GM21528 (cell line): ENCODE results near the gene CORIN.
"Not testable (repeated sequence)": the region's sequence is repeated elsewhere in the genome, so short reads cannot be mapped to it uniquely, and the experiment has no call there.

Source experiments
- ATAC-seq: cut with Tn5 transposase; IDR thresholded peaks from one replicate; pipeline ENCODE4 v1.9.1; 2021; ENCODE audit warnings: mild to moderate bottlenecking, moderate library complexity; ENCODE audit not compliant: unreplicated experiment, low FRiP score

The CORIN gene

DNA sequence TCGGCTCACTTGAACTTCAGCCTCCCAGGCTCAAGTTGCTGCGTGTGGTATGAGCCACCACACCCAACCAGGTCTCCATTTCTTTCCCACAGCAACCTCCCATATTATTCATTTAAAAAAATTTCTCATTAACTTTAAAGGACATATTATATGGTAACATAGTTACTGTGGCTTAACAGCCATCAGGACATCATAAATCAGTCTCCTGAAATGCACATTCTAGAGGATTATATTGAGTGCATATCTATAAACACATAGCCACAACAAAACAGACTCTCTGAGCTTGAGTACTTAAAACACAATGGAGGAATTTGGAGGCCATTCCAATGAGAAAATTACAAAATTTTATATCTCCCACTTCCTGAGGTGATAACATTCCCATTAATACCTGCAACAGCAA, 61.5 kb downstream of the CORIN start:
- no peak for ATAC-seq

DNA sequence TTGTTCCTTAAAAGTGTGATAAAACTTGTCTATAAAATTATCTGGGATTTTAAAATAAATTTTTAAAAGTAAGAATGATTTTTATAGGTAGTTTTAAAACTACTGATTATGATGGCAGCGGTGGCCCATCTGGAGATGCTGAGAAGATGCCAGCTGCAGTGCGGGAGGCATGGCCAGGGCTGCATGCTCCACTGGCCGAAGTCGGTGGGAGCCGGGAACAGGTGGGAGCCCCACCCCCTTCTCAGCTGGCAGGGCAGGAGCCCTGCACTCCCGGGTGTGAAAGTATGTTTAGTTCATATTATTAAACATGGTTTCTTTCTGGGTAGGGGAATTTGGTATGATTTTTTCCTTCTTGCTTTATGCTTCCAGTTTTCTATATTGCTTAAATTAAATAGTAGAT, 63.8 kb downstream of the CORIN start:
- no peak for ATAC-seq

DNA sequence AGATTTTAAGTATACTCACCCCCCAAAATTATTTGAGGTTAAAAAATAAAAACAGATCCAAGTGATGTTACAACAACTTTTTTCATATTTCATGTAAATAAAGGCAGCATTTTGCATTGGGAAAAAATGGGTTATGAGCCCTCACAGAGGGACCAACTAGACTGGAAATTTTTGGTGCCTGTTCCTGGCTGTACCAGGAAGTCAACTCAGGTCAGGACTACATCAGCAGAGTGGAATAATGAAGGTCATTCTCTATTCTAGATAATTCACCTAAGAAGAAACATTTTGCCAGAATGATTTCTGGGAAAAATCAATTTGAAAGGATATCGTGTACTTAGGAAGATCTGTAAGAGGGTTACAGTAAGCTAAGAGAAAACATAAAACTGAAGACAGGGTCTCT, 66.8 kb downstream of the CORIN start:
- no peak for ATAC-seq

DNA sequence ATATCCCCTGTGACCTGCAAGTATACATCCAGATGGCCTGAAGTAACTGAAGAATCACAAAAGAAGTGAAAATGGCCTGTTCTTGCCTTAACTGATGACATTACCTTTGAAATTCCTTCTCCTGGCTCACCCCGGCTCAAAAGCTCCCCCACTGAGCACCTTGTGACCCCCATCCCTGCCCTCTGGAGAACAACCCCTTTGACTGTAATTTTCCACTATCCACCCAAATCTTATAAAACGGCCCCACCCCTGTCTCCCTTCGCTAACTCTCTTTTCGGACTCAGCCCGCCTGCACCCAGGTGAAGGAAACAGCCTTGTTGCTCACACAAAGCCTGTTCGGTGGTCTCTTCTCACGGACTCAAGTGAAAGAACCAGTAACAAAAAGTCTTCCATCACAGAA, 69.9 kb downstream of the CORIN start:
- not testable (repeated sequence) for ATAC-seq

DNA sequence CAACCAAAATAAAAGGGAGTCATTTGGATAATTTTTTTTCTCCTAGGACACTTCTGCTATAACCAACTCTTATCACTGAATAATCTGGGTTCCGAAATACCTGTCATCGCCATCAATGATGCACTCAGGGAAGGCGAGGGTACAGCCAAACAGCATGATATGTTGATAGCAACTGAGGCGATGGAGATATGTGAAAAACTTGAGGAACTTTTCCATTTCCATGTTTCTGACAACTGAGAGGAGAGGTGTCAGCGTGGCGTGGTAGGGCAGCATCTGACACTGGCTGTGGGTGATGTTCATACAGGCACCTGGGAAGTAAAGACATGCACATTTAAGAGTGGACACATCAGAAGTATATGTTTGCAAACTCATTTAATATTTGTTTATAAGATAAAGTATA, 74.6 kb downstream of the CORIN start:
- ATAC-seq = no peak

DNA sequence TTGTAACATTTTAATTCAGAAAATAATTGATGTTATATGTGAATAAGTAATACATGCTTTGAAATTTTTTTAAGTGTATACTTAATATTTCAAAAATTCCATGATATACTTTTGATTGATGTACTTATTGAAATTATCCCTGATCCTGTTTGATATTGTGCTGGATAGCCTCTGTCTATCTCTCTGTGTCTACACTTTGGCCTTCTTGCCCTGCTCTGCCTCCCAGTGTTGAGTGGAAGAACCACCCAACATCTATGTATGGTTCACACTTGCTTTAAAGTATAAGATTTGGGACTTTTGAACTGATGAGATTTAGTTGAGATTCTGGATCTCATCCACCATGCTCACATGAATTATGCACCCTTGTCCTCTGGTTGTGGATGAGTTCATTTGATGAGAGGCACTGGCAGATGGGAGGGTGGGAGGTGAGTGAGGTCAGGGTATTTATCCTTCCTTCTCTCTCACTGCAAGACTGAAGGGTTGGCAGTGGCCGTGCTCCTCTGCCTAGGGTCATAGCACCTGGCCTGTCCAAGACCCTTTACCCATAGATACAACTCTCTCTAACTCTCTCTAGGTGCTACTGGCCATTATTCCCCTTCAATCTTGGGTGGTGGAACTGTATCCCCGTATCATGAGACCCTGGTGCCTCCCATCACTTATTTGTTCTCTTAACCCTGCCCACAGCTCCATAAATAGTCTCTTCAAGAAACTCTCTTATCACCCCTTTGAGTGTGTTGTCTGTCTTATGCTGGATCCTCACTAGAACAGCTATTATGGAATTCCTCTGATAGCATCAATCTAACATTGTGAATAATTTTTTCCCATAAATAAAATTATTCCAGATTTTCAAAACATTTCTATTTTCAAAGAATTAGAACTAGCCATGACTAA, 75.2 kb downstream of the CORIN start:
- no peak for ATAC-seq

DNA sequence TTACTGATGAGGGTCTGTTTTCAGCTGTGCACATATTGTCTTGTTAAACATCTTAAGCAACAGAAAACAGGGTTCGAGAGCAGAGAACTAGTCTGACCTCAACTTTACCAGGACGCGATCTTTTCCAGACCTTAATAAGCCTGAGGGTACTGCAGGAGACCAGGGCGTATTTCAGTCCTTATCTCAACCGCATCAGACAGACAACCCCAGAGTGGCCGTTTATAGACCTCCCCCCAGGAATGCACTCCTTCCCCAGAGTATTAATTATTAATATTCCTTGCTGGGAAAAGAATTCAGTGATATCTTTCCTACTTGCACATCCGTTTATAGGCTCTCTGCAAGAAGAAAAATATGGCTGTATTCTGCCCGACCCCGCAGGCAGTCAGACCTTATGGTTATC, 84.6 kb downstream of the CORIN start:
- not testable (repeated sequence) for ATAC-seq

DNA sequence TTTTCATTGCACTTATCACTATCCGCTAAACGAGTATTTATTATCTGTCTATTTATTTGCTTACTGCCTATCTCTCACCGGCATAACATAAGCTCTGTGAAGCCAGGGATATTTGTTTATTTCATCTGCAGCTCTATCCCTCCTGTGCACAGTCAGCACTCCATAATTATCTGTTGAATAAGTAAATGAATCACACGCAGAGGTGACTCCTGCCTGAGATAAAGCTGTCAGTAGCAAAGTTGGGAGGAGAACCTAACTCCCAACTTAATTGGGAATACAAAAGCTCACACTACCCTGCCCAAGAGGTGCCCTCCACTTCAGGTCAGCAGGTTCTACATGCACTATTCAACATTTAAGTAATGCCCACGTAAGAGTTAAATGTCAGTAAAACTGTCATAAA, 85.7 kb downstream of the CORIN start:
- no peak for ATAC-seq

DNA sequence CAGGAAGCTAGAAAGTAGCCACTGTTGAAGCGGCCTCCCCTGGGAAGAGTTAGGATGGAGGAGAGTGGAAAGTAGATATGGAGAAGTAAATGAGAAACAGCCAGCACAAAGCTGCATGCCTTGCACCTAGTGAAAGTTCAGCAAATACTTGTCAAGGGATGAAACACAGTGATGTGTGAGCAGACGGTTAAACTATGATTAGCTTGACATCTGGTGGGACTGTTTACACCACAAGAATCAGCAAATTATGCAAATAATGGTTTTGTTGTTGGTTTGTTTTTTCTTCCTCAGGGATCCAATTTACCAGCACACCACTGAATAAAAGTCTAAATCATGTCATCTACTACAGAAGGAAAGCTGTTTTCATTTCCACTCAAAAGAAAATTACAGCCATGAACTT, 87.1 kb downstream of the CORIN start:
- ATAC-seq = no peak

DNA sequence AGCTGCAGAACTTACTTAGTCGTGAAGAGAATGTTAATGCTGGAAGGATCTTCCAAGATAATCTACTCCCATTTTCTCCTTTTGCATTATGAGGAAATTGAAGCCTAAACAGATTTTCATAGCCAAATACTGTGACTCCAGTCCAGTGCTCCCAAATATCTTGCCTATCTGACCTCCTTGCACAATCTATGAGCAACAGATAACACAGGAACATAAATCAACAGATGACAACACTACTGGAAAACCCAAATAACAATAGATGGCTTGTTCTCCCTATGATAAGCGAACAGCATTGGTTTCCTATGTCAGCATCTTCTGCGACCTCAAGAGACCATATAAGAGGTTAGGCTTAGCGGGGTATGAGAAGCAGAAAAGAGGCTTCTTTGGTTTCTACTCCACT, 88.0 kb downstream of the CORIN start:
- no peak for ATAC-seq

DNA sequence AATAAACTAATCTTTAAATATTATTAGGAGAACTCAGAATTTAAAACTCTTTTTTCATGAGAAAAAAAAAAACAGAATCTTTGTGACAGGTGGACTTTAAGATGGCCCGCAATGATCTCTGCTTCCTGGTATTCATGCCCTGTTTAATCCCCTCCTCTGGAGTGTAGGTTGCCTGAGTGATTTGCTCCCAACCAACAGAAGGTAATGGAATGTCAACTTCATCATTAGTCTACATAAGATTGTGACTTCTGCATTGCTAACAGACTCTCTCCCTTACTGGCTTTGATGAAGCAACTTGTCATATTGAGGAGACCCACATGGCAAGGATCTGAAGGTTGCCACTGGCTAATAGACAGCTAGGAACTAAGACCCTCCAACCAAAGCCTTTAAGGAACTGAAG, 88.8 kb downstream of the CORIN start:
- ATAC-seq = no peak

DNA sequence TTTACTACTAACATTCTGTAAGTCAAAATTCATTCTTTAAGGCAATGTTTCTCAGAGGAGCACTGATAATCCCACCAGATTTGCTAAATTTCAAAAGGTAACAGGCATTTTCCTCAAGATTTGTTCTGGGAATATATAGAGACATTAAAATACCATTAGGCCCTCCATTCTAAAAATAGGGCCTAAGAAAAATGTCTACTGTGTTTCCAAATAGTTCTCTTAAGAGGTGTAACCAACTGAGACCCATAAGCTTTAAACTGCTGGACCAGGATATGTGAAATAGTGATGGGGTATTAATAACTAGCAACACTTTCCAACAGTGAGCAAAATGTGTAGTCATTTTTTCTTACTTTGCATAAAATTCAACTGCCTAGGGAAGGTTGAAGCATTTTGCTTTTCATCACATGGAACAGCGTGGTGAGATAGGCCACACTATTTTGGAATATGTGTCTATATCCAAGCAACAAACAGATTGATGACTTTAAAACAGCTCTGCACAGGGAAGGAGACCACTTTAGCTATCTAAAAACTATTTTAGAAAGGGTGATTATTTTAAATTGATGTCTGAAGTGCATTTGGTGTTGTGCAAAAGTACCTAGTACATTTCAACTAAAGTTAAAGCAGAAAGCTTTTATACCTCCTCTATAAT, 89.9 kb downstream of the CORIN start:
- no peak for ATAC-seq

DNA sequence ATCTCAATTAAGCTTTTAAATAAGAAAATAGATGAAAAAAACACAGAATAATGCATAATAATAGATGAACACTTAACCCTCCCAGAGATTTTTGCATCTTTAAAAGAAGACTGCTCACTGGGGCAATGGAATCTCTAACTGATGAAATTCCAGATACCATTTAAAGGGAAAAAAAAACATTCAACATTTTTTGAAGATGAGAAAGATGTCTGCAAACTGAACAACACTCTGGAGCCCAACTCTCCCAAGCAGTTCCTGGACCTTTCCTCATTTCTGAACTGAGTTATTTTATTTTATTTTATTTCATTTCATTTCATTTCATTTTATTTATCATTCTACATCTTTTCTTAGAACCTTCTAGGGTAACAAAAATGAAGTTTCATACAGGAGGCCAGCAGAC, 90.7 kb downstream of the CORIN start:
- ATAC-seq = no peak

DNA sequence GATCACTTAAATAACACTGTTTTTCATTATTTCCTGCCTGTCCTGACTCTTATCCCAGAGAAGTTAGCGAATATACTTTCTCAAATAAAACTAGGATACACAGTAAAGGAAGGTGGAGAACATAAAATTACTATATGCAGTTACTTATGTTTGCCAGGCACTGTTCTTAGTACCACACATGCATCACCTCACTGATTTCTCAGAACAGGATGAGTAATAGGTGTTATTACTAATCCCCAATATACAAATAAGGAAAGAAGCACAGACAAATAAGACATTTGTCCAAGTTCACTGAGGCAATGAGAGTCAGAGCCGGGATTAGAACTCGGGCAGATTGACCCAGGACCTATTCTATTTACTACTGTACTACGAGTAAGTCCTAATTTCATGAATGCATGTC, 91.7 kb downstream of the CORIN start:
- no peak for ATAC-seq

DNA sequence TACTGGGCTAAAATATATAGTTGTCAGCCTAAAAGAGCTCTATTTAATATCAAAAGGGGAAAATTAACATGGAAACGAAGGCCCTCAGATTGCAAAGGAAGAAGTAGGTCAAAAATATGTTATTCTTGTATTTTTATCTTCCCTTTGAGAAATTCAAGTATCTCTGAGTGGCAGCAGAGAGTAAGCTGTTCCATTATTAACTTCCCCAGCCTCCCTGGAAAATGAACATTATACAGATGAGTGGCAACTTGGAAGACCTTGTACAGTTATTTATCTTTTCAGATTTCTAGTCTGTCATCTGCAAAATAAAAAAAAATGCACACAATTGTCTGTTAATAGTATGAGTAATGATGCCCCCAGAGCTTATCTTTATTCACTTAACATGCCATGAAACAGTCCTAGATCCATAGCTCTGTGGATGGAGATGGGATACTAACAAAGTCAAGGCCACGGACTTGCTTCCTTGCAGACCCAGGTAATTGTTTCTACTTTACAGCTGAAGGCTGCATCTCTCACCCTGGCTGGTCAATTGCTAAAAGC, 93.0 kb downstream of the CORIN start:
- no peak for ATAC-seq

DNA sequence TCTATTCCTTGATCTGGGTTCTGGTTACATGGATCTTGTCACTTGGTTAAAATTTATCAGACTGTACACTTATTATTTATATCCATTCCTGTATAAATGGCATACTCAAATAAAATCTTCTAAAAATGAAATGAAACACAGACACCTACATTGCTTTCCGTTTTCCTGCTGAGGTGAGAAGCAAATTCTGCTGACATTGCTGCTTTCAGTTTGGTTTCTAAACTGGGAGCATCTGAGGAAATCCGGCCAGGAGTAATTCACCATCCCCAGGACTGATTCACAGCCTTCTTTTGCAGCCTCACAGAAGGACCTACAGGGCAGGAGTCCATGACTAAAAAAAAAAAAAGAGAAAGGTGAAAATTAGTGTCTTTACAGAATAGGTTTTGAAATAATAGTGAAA, 93.6 kb downstream of the CORIN start:
- no peak for ATAC-seq

DNA sequence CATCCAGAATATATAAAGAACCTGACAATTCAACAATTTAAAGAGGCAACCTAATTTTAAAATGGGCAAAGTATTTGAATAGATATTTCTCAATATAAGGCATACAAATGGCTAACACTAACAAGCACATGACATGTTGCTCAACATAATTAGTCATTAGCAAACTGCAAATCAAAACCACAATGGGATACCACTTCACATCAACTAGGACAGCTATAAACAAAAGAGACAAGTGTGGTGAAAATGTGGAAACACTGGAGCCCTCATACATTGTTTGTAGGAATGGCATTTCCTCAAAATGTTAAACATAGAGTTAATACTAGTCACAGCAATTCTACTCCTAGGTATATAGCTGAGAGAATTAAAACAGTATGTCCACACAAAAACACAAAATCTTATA, 96.7 kb downstream of the CORIN start:
- no peak for ATAC-seq

DNA sequence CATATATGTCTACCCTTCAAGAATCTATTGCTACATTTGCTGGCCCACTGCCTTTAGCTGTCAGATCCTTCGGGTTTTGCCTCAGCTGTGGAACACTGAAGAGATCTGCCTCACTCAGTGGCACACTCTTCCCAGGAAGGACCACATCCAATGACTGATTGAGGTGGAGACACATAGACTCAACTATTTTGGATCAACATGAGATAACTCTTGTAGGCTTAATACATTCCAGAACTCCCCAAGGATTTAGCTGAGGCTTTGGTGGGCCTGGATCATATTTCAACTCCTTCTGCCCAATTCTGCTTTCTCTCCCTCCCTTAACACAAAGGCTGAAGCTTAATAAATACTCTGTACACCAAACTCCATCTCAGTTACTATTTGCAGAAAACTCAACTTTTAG, 100.5 kb downstream of the CORIN start:
- ATAC-seq = no peak

DNA sequence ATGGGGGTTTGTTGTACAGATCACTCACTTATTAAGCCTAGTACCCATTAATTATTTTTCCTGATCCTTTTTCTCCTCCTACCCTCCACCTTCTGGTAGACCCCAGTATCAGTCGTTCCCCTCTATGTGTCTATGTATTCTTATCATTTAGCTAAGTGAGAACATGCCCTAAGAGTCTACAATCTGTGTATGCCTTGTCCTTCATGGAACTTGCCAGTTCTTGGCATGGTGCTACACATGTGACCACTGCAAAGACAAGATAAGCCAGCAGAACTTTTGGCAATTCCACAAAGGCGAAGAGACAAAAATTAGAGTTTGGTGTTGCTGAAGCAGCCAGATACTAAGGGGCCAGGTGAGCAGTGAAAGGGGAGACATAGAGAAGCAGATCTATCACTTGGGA, 101.3 kb downstream of the CORIN start:
- no peak for ATAC-seq

DNA sequence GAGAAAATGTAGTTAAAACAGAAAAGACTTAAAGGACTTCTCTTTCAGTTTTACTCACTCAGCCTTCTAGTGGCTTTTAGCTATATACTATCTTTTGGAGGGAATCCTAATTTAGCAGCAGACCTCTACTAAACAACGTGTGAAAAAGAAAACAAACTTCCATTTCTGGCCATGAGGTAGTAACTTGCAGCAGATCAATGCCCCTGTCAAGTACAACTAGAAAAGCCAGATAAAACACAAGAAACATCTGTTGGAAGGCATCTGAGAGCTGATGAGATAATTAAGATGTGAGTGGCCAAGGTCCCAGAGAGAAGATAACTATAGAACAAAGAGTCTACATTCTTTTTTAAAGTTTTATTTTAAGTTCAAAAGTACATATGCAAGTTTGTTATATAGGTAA, 101.7 kb downstream of the CORIN start:
- no peak for ATAC-seq

DNA sequence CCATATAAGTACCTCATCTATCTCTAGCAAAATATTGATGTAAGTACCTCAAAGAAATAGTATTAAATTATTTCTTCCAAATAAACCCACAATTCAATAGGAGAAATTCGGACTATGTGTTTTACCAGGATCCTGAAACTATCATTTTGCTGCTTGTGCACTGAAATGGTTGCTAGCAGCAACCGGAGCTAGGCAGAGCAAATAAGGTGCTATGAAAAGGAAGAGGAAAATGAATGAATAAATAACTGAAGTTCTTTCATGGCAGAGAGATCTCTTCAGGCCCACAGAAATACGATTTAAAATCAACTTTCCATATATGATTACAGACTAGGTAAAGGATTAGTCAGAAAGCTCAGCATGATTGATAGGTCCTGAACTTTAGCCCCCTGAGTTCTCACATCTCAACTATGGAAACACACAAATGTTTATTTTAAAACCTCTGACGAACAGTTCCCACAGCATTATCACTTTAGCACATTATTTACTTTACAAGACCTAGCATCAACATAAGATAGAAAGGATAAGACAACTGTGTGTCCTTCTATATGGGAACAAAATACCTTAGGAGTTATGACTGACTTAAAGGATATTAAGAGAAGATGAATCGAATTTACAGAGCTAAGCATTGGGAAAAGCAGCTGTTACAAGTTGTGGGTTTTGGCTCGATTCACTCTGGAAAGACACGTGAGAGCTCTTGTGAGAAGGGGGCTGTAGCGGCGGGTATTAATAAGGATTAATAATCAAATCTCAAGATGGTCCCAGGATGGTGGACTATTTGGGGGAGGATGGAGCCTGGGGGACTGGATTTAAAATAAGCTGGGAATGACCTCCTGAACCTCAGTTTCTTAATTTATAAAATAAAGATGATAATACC, 104.3 kb downstream of the CORIN start:
- no peak for ATAC-seq
